ENCODE data around the gene CCDC74A. TPM values are rescaled to one million over a fixed set of nuclear protein-coding genes. Genes with fewer than 3 reads are reported as not detected.
"Not testable (repeated sequence)": the region's sequence is repeated elsewhere in the genome, so short reads cannot be mapped to it uniquely, and the experiment has no call there.

The CCDC74A gene
- total RNA-seq, 1 donor from 2014 or later, result 11.8 TPM

GRCh38 chr2:131503587-131503986 is 24.1 kb upstream of the CCDC74A start:
- not testable (repeated sequence) for DNase-seq (ENCODE audit: low spot score, unreplicated experiment); H3K9me3 Mint-ChIP-seq (ENCODE audit: low read depth); H3K4me3 Mint-ChIP-seq (ENCODE audit: low read depth)

DNA sequence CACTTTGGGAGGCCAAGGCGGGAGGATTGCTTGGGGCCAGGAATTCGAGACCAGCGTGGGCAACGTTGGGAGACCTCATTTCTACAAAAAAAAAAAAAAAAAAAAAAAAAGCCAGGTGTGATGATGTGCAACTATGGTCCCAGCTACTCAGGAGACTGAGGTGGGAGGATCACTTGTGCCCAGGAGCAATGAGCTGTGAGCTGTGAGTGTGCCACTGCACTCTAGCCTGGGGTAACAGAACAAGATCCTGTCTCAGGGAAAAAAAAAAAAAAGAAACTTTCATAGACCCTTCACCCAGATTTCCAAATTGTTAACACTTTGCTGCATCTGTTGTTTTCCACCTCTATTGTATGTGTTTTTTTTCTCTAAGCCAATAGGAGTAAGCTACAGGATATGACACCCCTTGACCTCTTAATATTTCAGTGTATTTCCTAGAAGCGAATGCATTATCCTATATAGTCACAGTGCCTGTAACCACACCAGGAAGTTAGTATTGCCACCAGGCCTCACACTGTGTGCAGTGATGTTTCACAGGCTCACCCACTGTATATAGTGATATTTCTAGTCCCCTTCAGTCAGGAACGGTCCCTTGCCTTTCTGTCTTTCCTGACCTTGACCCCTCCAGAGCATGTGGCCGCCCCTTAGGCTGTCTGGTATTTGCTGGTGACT is 23.5 kb upstream of the CCDC74A start:
- not testable (repeated sequence) for H3K27ac Mint-ChIP-seq; H3K9me3 Mint-ChIP-seq (ENCODE audit: low read depth); H3K4me3 Mint-ChIP-seq (ENCODE audit: low read depth); H3K27me3 Mint-ChIP-seq; H3K4me1 Mint-ChIP-seq (ENCODE audit: low read depth); H3K36me3 Mint-ChIP-seq (ENCODE audit: insufficient read depth); DNase-seq (ENCODE audit: low spot score, unreplicated experiment)

More at GRCh38 chr2:131503587-131503986, 24.1 kb upstream of the CCDC74A start:
- H3K27me3 Mint-ChIP-seq; H3K36me3 Mint-ChIP-seq (ENCODE audit: insufficient read depth); H3K4me1 Mint-ChIP-seq (ENCODE audit: low read depth); H3K27ac Mint-ChIP-seq: not testable (repeated sequence)

DNA sequence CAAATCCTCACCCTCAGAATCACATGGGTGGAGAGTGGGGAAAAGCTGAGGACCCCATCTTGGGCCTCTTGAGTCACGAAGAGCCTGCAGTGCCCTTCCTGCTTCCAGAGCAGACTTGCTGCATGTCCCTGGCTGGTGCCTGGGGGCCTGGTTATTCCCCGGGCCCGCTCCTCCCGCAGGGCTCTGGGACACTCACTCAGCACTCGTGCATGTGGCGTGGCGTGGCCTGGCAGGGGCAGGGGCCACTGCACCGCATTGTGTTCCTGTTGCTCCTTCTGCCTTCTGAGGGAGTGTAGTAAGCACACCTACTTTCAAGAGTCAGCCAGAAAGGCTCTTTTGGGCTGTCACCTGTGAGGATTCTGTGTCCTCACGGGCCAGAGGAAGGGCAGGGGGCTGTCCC is 18.1 kb upstream of the CCDC74A start:
- Mint-ChIP-seq H3K4me3 (ENCODE audit: low read depth) (no peak overlapping the region), H3K27ac (no peak overlapping the region), H3K27me3 (no peaks in the 10 kb centered on the region), H3K4me1 (ENCODE audit: low read depth) (no peaks in the 10 kb centered on the region), H3K36me3 (ENCODE audit: insufficient read depth) (peaks cover 5% of the 10 kb centered on the region), H3K9me3 (ENCODE audit: low read depth) (no peaks in the 10 kb centered on the region)
- no peak for DNase-seq (ENCODE audit: low spot score, unreplicated experiment)
- no peak for TF ChIP-seq CTCF (IDR thresholded peaks at IDR 0.05; ENCODE audit: unreplicated experiment)

DNA sequence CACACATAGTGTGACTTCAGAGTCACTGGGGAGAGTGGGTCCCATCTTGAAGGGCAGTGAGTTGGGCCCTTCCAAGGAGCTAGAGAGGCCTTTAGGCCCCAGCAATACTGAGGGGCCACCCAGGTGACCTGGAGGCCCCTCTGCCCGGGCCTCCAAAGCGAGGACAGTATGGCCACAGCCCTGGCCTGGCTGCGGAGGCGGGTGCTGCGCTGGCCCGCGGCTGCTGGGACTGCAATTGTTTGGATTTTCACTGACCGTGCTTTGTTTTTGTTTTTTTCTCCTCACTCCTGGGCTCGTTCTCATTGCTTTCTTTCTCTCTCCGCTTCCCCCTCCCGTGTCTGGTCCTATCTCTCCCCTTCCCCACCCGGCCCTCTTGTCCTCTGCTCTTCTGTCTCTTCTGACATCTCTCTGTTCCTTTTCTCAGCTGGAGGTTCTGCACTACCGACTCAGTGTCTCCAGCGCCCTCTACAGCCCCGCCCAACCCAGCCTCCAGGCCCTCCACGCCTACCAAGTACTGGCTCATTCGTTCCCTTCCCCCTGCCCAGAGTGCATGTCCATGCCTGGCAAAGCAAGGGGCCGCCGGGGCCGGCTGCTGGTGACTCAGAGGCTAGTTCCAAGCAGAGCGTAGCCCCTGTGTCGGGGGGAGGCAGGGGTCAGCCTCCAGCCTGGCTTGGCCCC is 16.3 kb upstream of the CCDC74A start:
- H3K9me3 Mint-ChIP-seq (ENCODE audit: low read depth); DNase-seq (ENCODE audit: low spot score, unreplicated experiment); H3K27me3 Mint-ChIP-seq; H3K27ac Mint-ChIP-seq; H3K4me3 Mint-ChIP-seq (ENCODE audit: low read depth); H3K4me1 Mint-ChIP-seq (ENCODE audit: low read depth); H3K36me3 Mint-ChIP-seq (ENCODE audit: insufficient read depth): not testable (repeated sequence)

DNA sequence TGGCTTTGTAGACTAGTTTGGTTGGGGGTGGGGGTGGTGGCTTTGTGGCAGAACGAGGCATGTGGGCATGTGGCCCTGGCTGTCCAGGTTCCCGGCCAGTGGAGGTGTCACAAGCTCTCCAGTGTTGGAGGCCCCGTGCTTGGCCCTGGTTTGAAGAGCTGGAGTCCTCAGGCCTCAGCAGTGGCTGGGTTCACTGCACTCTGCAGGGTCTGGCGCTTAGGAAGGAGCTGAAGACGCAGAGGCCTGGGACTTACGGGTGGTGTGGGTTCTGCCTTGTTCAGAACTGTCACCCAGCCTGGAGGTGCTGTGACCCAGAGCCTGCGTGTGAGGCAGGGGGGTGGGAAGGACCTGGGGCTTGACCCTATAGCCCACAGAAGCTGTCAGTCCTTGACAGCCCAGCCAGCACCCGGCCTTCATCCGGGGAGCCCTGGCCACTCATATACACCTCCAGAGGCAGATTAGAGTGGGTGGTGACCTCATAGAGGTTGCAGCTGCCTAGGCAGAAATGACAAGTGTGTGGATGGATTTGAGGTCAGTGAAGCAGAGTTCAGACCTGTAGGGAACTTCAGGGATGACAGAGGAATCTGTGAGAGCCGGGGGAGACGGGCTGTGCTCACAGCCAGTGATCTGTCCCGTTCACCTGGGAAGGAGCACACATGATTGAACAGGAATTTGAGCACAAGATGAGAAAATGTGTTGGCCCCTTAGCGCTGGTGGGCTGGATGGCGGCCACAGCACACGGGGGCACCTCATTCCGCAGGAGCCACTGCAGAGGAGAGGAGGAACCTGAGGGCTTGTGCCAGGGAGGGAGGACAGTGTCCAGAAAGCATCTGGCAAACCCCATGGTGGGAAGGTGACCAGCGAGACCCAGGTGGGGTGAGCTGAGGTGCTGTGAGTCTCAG is 15.5 kb upstream of the CCDC74A start:
- not testable (repeated sequence) for H3K4me1 Mint-ChIP-seq (ENCODE audit: low read depth); H3K27me3 Mint-ChIP-seq; DNase-seq (ENCODE audit: low spot score, unreplicated experiment); H3K36me3 Mint-ChIP-seq (ENCODE audit: insufficient read depth); H3K4me3 Mint-ChIP-seq (ENCODE audit: low read depth); H3K9me3 Mint-ChIP-seq (ENCODE audit: low read depth)
- H3K27ac Mint-ChIP-seq, result peak overlapping the region; percentile 78

- not testable (repeated sequence) for H3K9me3 Mint-ChIP-seq (ENCODE audit: low read depth); H3K4me3 Mint-ChIP-seq (ENCODE audit: low read depth); H3K27me3 Mint-ChIP-seq; H3K27ac Mint-ChIP-seq; H3K4me1 Mint-ChIP-seq (ENCODE audit: low read depth); DNase-seq (ENCODE audit: low spot score, unreplicated experiment); H3K36me3 Mint-ChIP-seq (ENCODE audit: insufficient read depth)
These were observed 13.1 kb upstream of the CCDC74A start for GRCh38 chr2:131514408-131515166.

- not testable (repeated sequence) for DNase-seq (ENCODE audit: low spot score, unreplicated experiment); H3K4me3 Mint-ChIP-seq (ENCODE audit: low read depth); H3K9me3 Mint-ChIP-seq (ENCODE audit: low read depth); H3K27me3 Mint-ChIP-seq; H3K36me3 Mint-ChIP-seq (ENCODE audit: insufficient read depth); H3K4me1 Mint-ChIP-seq (ENCODE audit: low read depth); H3K27ac Mint-ChIP-seq
These were observed 12.5 kb upstream of the CCDC74A start for GRCh38 chr2:131515235-131515634.

DNA sequence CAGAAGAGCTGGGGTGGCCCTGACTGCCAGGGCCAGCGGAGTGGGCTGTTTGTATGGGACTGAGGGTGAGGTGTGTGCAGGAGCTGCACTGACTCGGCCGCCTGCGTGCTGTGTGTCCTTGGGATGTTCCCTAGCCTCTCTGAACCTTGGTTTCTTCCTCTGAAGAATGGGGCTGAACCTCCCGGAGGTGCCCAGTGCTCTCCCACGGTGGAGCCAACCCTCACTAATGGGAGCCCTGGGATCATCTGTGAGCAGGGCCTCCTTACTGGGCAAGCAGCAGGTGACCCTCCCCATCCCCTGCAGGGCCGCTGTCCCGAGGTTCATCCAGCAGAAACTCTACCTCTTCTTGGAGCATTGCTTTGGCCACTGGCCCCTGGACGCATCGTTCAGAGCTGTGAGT is 11.7 kb upstream of the CCDC74A start:
- no peak for DNase-seq (ENCODE audit: low spot score, unreplicated experiment)
- Mint-ChIP-seq H3K27me3 (no peaks in the 10 kb centered on the region), H3K9me3 (ENCODE audit: low read depth) (no peaks in the 10 kb centered on the region), H3K27ac (no peak overlapping the region), H3K4me1 (ENCODE audit: low read depth) (no peaks in the 10 kb centered on the region), H3K4me3 (ENCODE audit: low read depth) (no peak overlapping the region), H3K36me3 (ENCODE audit: insufficient read depth) (peaks cover 5% of the 10 kb centered on the region)
- TF ChIP-seq CTCF (IDR thresholded peaks at IDR 0.05; ENCODE audit: unreplicated experiment), result no peak

Data from progenitor cell of endocrine pancreas (in vitro differentiated cells).